Spleen (tissue), 11 donors: ENCODE results near the gene ADAMTS6. TPM values are rescaled to one million over a fixed set of nuclear protein-coding genes. Genes with fewer than 3 reads are reported as not detected.

Source experiments
- DNase-seq: peaks from one replicate; pipeline ENCODE4 v3.0.0-alpha.2; 2020
- H3K27ac ChIP-seq, 8 donors: fragments of 200-600 bp; sonication (generic) in 7 of 8; 1 replicate in 4 of 8; 2 replicates in 4 of 8; pipeline versions ENCODE4 v1.5.0 to v1.8.0; 2016 to 2021; ENCODE audit warnings: inconsistent platforms in 4 of 8, mild to moderate bottlenecking in 4 of 8, moderate library complexity in 1 of 8
- H3K27me3 ChIP-seq, 7 donors: fragments of 200-600 bp; sonication (generic) in 6 of 7; replicated peaks in 1 of 7; 1 replicate in 4 of 7; 2 replicates in 3 of 7; pipeline versions ENCODE4 v1.5.0 to v1.8.0; 2016 to 2021; ENCODE audit warnings: inconsistent platforms in 3 of 7, mild to moderate bottlenecking in 1 of 7
- H3K36me3 ChIP-seq, 6 donors: fragments of 200-600 bp; sonication (generic) in 5 of 6; 1 replicate in 4 of 6; 2 replicates in 2 of 6; pipeline versions ENCODE4 v1.5.0 to v1.8.0; 2016 to 2021; ENCODE audit warnings: inconsistent platforms in 2 of 6
- H3K4me1 ChIP-seq, 6 donors: fragments of 200-600 bp; sonication (generic) in 5 of 6; 1 replicate in 3 of 6; 2 replicates in 3 of 6; pipeline versions ENCODE4 v1.5.0 to v1.8.0; 2016 to 2021; ENCODE audit warnings: inconsistent platforms in 3 of 6
- H3K4me3 ChIP-seq, 8 donors: fragments of 200-600 bp; sonication (generic) in 7 of 8; 1 replicate in 4 of 8; 2 replicates in 4 of 8; pipeline versions ENCODE4 v1.5.0 to v1.8.0; 2016 to 2021; ENCODE audit warnings: inconsistent platforms in 4 of 8, mild to moderate bottlenecking in 4 of 8, moderate library complexity in 2 of 8
- H3K9me3 ChIP-seq, 8 donors: fragments of 200-600 bp; sonication (generic) in 7 of 8; 1 replicate in 4 of 8; 2 replicates in 4 of 8; pipeline versions ENCODE4 v1.5.0 to v1.8.0; 2016 to 2021; ENCODE audit warnings: inconsistent platforms in 4 of 8
- POLR2A ChIP-seq, 3 donors: fragments of 450-650 bp; IDR thresholded peaks; one replicate each; pipeline ENCODE4 v1.5.1; 2017; ENCODE audit warnings: antibody characterized with exemption in 3 of 3, mild to moderate bottlenecking in 1 of 3
- POLR2AphosphoS5 ChIP-seq, 3 donors: sonication (generic); formaldehyde crosslinking; IDR thresholded peaks; one replicate each; pipeline ENCODE4 v1.5.1; 2017; ENCODE audit warnings: antibody characterized with exemption in 3 of 3
- WGBS, 5 donors: extraction: QIAGEN DNeasy Blood & Tissue Kit in 3 of 5; methylation state at CpG; one replicate each; pipeline versions ENCODE4 v1.1.5 to v1.1.7; 2013 to 2018; 5-methylcytosine and 5-hydroxymethylcytosine counted together
- intact Hi-C: fragments of 100-400 bp; cut with DNase I; formaldehyde crosslinking; loops from one replicate; pipeline ENCODE4 v1.15.0; 2023; ENCODE audit warnings: low total_unique reads
- polyA plus RNA-seq, 3 donors: library from polyadenylated mRNA; stranded (reverse); fragments of 200-250 nt; gene quantifications; one replicate each; pipeline ENCODE4 v1.2.1, GENCODE V29; 2013
- total RNA-seq, 7 donors: library from RNA; depleted of rRNA in 3 of 7; stranded (reverse); fragments of >200 nt in 3 of 7; fragmentation: NEBNext Ultra II Directional in 4 of 7; extraction: Animal tissue kit (Norgen Biotek cat#: 25700) in 4 of 7; gene quantifications; one replicate each; pipeline versions ENCODE4 v1.1.0 to v1.2.1, GENCODE V29; 2016 to 2021
- TF ChIP-seq, protein P1 (sequence below), 11 experiments: fragments of 200-600 bp in 7 of 11; fragments of 450-650 bp in 4 of 11; sonication (generic) in 4 of 11; IDR thresholded peaks in 8 of 11; conservative IDR thresholded peaks in 3 of 11; 1 replicate in 7 of 11; 2 replicates in 4 of 11; pipeline versions ENCODE4 v1.4.0 to v1.8.0; 2016 to 2021; ENCODE audit warnings: antibody characterized with exemption in 11 of 11, inconsistent platforms in 4 of 11, mild to moderate bottlenecking in 1 of 11
- donor health status: healthy with polysubstance abuse.
- donor health status: DM: no; HTN: no; CAD: no; lungs with moderate emphysema.
- donor health status: DM: no; HTN: no; CAD: no.
- donor health status: Bipolar disorder and iron deficiency.
- donor health status: healthy.
- donor health status: DM: no; HTN: no; CAD: no.
- donor health status: DM: yes; HTN: yes; CAD: no.

Gene ADAMTS6
- total and polyA plus RNA-seq, 10 donors, result 1.1 to 16.4 (median 6.3) TPM

DNA sequence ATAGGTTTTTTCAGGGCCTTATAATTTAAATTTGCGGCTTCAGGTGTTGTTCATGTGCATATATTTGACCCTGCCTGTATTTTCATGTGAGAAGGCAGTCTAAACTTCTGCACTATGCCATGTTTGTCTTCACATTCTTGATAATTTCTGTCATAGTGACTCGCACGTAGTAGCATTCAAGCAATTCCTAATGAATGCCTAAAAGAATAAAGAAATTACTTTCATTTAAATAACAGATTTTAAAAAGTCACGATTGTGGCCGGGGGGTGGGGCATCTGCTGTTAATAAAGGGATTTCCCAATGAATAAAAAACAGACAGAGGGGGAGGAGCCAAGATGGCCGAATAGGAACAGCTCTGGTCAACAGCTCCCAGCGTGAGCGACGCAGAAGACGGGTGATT, 318.0 kb downstream of the ADAMTS6 start:
- no peaks in the 10 kb centered on the region for H3K4me1 ChIP-seq
- no peaks in the 10 kb centered on the region for H3K27me3 ChIP-seq
- no peaks in the 10 kb centered on the region for H3K9me3 ChIP-seq
- no peak overlapping the region for H3K4me3 ChIP-seq
- DNase-seq, result no peak
- intact Hi-C loops, result no loop called here
- TF ChIP-seq POLR2AphosphoS5 (IDR thresholded peaks at IDR 0.05) (no peak), POLR2A (IDR thresholded peaks at IDR 0.05) (no peak)
- TF ChIP-seq, protein P1, sequence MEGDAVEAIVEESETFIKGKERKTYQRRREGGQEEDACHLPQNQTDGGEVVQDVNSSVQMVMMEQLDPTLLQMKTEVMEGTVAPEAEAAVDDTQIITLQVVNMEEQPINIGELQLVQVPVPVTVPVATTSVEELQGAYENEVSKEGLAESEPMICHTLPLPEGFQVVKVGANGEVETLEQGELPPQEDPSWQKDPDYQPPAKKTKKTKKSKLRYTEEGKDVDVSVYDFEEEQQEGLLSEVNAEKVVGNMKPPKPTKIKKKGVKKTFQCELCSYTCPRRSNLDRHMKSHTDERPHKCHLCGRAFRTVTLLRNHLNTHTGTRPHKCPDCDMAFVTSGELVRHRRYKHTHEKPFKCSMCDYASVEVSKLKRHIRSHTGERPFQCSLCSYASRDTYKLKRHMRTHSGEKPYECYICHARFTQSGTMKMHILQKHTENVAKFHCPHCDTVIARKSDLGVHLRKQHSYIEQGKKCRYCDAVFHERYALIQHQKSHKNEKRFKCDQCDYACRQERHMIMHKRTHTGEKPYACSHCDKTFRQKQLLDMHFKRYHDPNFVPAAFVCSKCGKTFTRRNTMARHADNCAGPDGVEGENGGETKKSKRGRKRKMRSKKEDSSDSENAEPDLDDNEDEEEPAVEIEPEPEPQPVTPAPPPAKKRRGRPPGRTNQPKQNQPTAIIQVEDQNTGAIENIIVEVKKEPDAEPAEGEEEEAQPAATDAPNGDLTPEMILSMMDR (IDR thresholded peaks at IDR 0.05 in 8 of 11, conservative IDR thresholded peaks at IDR 0.05 in 3 of 11), result no peak
- no peaks in the 10 kb centered on the region for H3K36me3 ChIP-seq
- no peak overlapping the region for H3K27ac ChIP-seq
- 87 to 99% (median 91%) methylated on average over 10 of the region's 10 CpGs for WGBS, 5 donors

DNA sequence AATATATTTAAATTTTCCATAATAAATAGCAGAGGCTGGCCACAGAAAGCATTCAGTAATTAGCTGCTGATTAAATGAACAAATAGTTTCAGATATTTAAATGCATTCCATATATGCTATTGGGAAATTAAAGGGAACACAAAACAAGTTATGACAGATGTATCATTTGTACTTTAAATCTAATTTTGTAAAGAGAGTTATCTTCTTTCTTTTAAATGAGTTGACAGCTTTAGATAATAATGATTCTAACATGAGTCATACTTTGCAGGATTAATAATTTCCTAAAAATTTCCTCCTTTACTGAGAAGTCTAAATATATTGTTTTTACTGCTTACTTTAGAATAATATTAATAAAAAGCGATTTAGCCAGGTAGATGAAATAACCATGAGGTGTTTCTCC, 320.1 kb downstream of the ADAMTS6 start:
- H3K27ac ChIP-seq, result no peak overlapping the region
- H3K27me3 ChIP-seq, result no peaks in the 10 kb centered on the region
- H3K4me1 ChIP-seq, result no peaks in the 10 kb centered on the region
- no peaks in the 10 kb centered on the region for H3K9me3 ChIP-seq
- TF ChIP-seq POLR2A (IDR thresholded peaks at IDR 0.05) (no peak), POLR2AphosphoS5 (IDR thresholded peaks at IDR 0.05) (no peak)
- TF ChIP-seq, protein P1 (IDR thresholded peaks at IDR 0.05 in 8 of 11, conservative IDR thresholded peaks at IDR 0.05 in 3 of 11), result no peak
- WGBS, 5 donors, result 84 to 90% (median 87%) methylated on average over 1 of the region's 1 CpG
- DNase-seq, result no peak
- no peak overlapping the region for H3K4me3 ChIP-seq
- no peaks in the 10 kb centered on the region for H3K36me3 ChIP-seq
- intact Hi-C loops, result no loop called here

DNA sequence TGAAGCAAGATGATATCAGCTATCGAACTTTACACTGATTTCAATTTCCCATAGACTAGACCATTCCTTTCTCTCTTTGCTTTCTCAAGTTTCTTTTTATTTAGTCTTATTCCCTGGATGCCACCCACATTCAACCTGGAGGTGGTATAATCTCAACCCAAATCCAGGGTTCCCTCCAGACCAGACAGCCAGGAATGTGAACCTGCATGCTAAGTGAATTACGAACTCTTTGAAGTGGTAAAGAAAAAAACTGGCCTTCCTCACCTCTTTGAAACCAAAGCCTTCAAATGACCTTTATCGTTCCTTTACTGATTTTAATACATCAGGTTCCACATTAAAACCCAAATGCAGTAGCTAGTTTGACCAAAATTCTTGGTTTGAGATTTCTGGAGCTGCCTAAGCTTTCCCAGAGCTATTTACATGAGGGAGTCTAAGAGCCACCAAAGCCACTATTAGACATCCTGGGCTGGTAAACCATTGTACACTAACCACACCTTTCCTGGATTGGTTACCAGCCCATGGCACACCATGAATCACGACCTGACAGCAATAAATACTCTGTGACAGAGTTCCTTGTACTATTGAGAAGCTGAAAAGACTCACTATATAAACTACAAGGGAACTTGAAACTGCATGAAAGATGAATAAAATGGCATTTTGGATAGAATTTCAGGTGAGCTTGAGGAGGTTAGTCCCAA, 323.7 kb downstream of the ADAMTS6 start:
- H3K27ac ChIP-seq, result no peak overlapping the region
- 59 to 75% (median 66%) methylated on average over 4 of the region's 4 CpGs for WGBS, 5 donors
- H3K9me3 ChIP-seq, result no peaks in the 10 kb centered on the region
- H3K27me3 ChIP-seq, result no peaks in the 10 kb centered on the region
- DNase-seq, result no peak
- no peak overlapping the region for H3K4me3 ChIP-seq
- TF ChIP-seq, protein P1 (IDR thresholded peaks at IDR 0.05 in 8 of 11, conservative IDR thresholded peaks at IDR 0.05 in 3 of 11), result no peak
- no peak for TF ChIP-seq POLR2A (IDR thresholded peaks at IDR 0.05)
- TF ChIP-seq POLR2AphosphoS5 (IDR thresholded peaks at IDR 0.05), result no peak
- intact Hi-C loops, result no loop called here
- no peaks in the 10 kb centered on the region for H3K4me1 ChIP-seq
- no peaks in the 10 kb centered on the region for H3K36me3 ChIP-seq

DNA sequence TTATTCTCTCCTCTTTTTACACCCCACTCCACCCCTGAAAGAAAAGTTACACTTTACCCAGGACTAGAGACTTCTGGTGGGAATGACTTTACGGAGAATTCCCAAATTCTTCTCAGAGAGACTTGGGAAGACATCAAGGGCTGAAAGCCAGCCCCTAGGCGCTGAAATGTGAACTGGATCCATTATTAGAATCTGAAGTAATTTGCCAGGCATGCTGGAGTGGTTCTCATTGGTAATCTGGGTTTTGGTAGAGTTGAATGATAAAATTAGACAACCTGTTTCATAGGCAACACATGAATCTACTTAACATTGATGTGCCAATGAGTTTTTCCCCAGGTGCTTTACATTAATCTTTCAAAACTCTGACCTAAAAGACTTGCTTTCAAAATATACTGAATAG, 324.8 kb downstream of the ADAMTS6 start:
- DNase-seq, result no peak
- 75 to 93% (median 87%) methylated on average over 2 of the region's 2 CpGs for WGBS, 5 donors
- no peak overlapping the region for H3K27ac ChIP-seq
- no peak for TF ChIP-seq POLR2AphosphoS5 (IDR thresholded peaks at IDR 0.05)
- no peaks in the 10 kb centered on the region for H3K36me3 ChIP-seq
- no peak overlapping the region for H3K4me3 ChIP-seq
- H3K4me1 ChIP-seq, result no peaks in the 10 kb centered on the region
- no peaks in the 10 kb centered on the region for H3K27me3 ChIP-seq
- intact Hi-C loops, result no loop called here
- no peaks in the 10 kb centered on the region for H3K9me3 ChIP-seq
